ENCODE results near the gene MYH7. TPM values are rescaled to one million over a fixed set of nuclear protein-coding genes. Genes with fewer than 3 reads are reported as not detected.

The MYH7 gene
- total and polyA plus RNA-seq, 2 of the 4 experiments (the other 2 are of a cell fraction) = not detected

- Histone ChIP-seq H4K8ac (ENCODE audit: low read depth in 2 of 2, low read length in 2 of 2) (no peak overlapping the region), H3K4ac (ENCODE audit: low read depth, low read length) (no peak overlapping the region), H2AFZ (replicated peaks; ENCODE audit: low read length, poor library complexity) (no peak overlapping the region), H3K9me3 (ENCODE audit: control insufficient read depth, insufficient read depth, low read length) (no peaks in the 10 kb centered on the region), H3K27me3 (ENCODE audit: control insufficient read depth, insufficient read depth, low read length) (peaks cover 18% of the 10 kb centered on the region), H3K14ac (replicated peaks; ENCODE audit: low read depth, low read length) (no peak overlapping the region), H3K56ac (ENCODE audit: extremely low read depth, insufficient read depth, low read length) (no peak overlapping the region), H2BK120ac (ENCODE audit: low read depth, low read length) (no peak overlapping the region), H3K4me3 (ENCODE audit: insufficient read depth, low read depth, low read length) (no peak overlapping the region), H3K9me1 (ENCODE audit: insufficient read depth, low read length) (no peaks in the 10 kb centered on the region), H3K23ac (ENCODE audit: low read depth, low read length) (no peak overlapping the region), H4K5ac (ENCODE audit: low read depth, low read length) (no peak overlapping the region), H4K20me1 (ENCODE audit: insufficient read depth, low read length) (no peaks in the 10 kb centered on the region), H3K27ac (ENCODE audit: insufficient read depth, low read length) (no peak overlapping the region), H3K18ac (ENCODE audit: low read depth, low read length) (no peak overlapping the region), H3K79me1 (ENCODE audit: low read depth in 1 of 2, low read length in 2 of 2) (no peaks in the 10 kb centered on the region), H2AK5ac (ENCODE audit: low read depth, low read length) (no peak overlapping the region), H3K36me3 (ENCODE audit: control insufficient read depth, insufficient read depth, low read length) (no peaks in the 10 kb centered on the region), H2BK5ac (ENCODE audit: low read depth, low read length, poor library complexity, severe bottlenecking) (no peak overlapping the region), H2BK15ac (ENCODE audit: low read depth, low read length) (no peak overlapping the region), H3K4me2 (ENCODE audit: low read depth, low read length) (no peak overlapping the region), H4K91ac (ENCODE audit: insufficient read depth, low read depth, low read length) (no peak overlapping the region), H3K4me1 (ENCODE audit: control insufficient read depth, insufficient read depth, low read length) (no peaks in the 10 kb centered on the region), H2AK9ac (replicated peaks; ENCODE audit: low read depth, low read length, poor library complexity) (no peak overlapping the region), H2BK20ac (ENCODE audit: low read depth, low read length) (no peak overlapping the region), H3K9ac (ENCODE audit: low read depth, low read length) (no peak overlapping the region)
- CTCF ChIA-PET = interaction anchor here (0.9 kb wide), 1 partner anchor 29 kb away, joined by 3 read pairs; no protein-coding TSS in a partner anchor
- no TSS peak for BruUV-seq (replicated peaks)
- TF ChIP-seq FOS (IDR thresholded peaks at IDR 0.05; ENCODE audit: low read depth, low read length) (no peak), MAZ (IDR thresholded peaks at IDR 0.05; ENCODE audit: borderline replicate concordance, low read depth, low read length) (no peak), RAD21 (IDR thresholded peaks at IDR 0.05; ENCODE audit: low read length) (no peak), BHLHE40 (IDR thresholded peaks at IDR 0.05; ENCODE audit: low read depth, low read length) (no peak), ELK1 (IDR thresholded peaks at IDR 0.05; ENCODE audit: borderline replicate concordance, low read depth, low read length) (no peak), CHD1 (IDR thresholded peaks at IDR 0.05; ENCODE audit: low read depth, low read length) (no peak), RCOR1 (IDR thresholded peaks at IDR 0.05; ENCODE audit: insufficient replicate concordance, low read length) (no peak), MAFK (IDR thresholded peaks at IDR 0.05; ENCODE audit: low read depth, low read length) (no peak), SMC3 (IDR thresholded peaks at IDR 0.05; ENCODE audit: low read depth, low read length) (no peak), RFX5 (IDR thresholded peaks at IDR 0.05; ENCODE audit: low read depth, low read length) (no peak), POLR2A (IDR thresholded peaks at IDR 0.05; ENCODE audit: low read depth, low read length) (no peak), CTCF (conservative IDR thresholded peaks at IDR 0.05; ENCODE audit: low read depth, low read length) (no peak), CEBPB (IDR thresholded peaks at IDR 0.05; ENCODE audit: low read depth, low read length) (no peak), USF2 (IDR thresholded peaks at IDR 0.05; ENCODE audit: low read depth, low read length) (no peak), MXI1 (IDR thresholded peaks at IDR 0.05; ENCODE audit: borderline replicate concordance, low read depth, low read length) (no peak)
- dilution Hi-C loops (cut with HindIII; ENCODE audit: low sequenced_read_pairs, unreplicated experiment) = no loop called here
- DNase-seq = no peak
- in situ Hi-C loops (cut with MboI; ENCODE audit: low sequenced_read_pairs) = no loop called here
- intact Hi-C loops (cut with micrococcal nuclease) = no loop called here
- POLR2A ChIA-PET (ENCODE audit: unreplicated experiment) = no interaction called here
- ATAC-seq (ENCODE audit: low read depth) = no peak
Observed at GRCh38 chr14:23421594-23421993, 13.9 kb downstream of the MYH7 start.
